ENCODE results near the gene SIN3B.

DNA sequence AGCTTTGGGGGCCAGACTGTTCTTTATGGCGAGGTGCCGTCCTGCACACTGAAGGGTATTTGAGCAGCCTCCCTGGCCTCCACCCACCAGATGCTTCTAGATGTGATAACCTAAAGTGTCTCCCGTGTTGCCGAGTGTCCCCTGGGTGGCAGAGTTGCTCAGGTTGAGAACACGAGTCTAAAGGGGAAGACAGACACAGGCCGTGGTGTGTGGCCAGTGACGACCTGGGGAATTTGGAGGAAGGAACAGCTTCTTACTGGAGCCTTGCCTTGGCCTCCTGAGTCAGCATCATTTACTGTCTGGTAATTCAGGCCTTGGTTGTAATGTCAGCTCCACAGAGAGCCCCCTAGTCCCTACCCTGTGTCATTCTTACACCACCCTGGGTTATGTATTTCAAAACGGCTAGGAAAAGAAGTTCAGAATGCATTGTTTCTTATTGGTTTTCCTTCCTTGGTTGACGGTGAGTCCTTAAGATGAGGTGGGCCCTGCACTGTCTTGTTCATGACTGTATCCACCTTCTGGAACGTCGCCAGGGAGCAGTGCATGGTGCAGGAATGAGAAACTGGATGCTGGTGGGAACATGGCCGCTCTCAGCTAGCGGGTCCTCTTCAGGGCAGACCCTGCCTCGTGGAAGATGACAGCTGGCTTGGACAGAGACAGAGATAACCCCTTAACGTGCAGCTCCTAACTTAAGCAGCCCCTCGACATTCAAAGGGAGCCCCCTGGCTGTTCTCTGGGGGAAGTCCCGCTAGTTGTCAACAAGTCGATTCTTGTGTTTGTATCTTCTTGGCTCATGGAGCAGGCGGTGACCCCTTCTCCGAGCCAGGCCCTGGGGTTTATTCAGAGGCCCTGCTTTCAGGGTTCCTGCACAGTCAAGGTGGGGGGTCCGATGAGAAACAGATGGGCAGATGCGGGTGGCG lies 7.2 kb downstream of the SIN3B start:
- TF ChIP-seq SIX5 (IDR thresholded peaks at IDR 0.05; ENCODE audit: borderline replicate concordance in 1 of 2, insufficient read depth in 1 of 2, low read depth in 1 of 2, low read length in 2 of 2) (no peak), CTCF (IDR thresholded peaks at IDR 0.05 in 2 of 3, conservative IDR thresholded peaks at IDR 0.05 in 1 of 3; ENCODE audit: insufficient read depth in 2 of 3, low read depth in 1 of 3, low read length in 3 of 3) (peak; percentile 41 to 60 (median 57); a peak in 5 of 6 replicates), CHD2 (IDR thresholded peaks at IDR 0.05; ENCODE audit: low read depth, low read length) (no peak), ZNF316 (IDR thresholded peaks at IDR 0.05) (peak; percentile 88), HCFC1 (IDR thresholded peaks at IDR 0.05; ENCODE audit: low read depth, low read length) (no peak), CHD4 (IDR thresholded peaks at IDR 0.05; ENCODE audit: insufficient read depth, insufficient replicate concordance, low read depth, low read length, poor library complexity, severe bottlenecking) (no peak)
- TF ChIP-seq, protein P1, sequence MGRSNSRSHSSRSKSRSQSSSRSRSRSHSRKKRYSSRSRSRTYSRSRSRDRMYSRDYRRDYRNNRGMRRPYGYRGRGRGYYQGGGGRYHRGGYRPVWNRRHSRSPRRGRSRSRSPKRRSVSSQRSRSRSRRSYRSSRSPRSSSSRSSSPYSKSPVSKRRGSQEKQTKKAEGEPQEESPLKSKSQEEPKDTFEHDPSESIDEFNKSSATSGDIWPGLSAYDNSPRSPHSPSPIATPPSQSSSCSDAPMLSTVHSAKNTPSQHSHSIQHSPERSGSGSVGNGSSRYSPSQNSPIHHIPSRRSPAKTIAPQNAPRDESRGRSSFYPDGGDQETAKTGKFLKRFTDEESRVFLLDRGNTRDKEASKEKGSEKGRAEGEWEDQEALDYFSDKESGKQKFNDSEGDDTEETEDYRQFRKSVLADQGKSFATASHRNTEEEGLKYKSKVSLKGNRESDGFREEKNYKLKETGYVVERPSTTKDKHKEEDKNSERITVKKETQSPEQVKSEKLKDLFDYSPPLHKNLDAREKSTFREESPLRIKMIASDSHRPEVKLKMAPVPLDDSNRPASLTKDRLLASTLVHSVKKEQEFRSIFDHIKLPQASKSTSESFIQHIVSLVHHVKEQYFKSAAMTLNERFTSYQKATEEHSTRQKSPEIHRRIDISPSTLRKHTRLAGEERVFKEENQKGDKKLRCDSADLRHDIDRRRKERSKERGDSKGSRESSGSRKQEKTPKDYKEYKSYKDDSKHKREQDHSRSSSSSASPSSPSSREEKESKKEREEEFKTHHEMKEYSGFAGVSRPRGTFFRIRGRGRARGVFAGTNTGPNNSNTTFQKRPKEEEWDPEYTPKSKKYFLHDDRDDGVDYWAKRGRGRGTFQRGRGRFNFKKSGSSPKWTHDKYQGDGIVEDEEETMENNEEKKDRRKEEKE (IDR thresholded peaks at IDR 0.05; ENCODE audit: borderline replicate concordance in 1 of 2, control insufficient read depth in 1 of 2, low read depth in 2 of 2, low read length in 1 of 2): no peak
